Tibial nerve (tissue), 4 donors: ENCODE data around the gene JAZF1. TPM values are rescaled to one million over a fixed set of nuclear protein-coding genes. Genes with fewer than 3 reads are reported as not detected.

Source experiments
- DNase-seq, 2 donors: peaks; one replicate each; pipeline ENCODE4 v3.0.0-alpha.2; 2019; ENCODE audit warnings: low spot score in 2 of 2
- H3K27ac ChIP-seq, 4 donors: fragments of 200-600 bp; sonication (generic) in 3 of 4; one replicate each; pipeline ENCODE4 v1.5.1; 2017 to 2019; ENCODE audit warnings: mild to moderate bottlenecking in 1 of 4
- H3K27me3 ChIP-seq, 2 donors: fragments of 200-600 bp; sonication (generic) in 1 of 2; one replicate each; pipeline versions ENCODE4 v1.5.1 to v1.6.0; 2017 to 2019
- H3K36me3 ChIP-seq, 3 donors: fragments of 200-600 bp; sonication (generic); one replicate each; pipeline ENCODE4 v1.5.1; 2018 to 2019
- H3K4me1 ChIP-seq, 4 donors: fragments of 200-600 bp; sonication (generic) in 3 of 4; one replicate each; pipeline ENCODE4 v1.5.1; 2017 to 2019
- H3K4me3 ChIP-seq, 4 donors: fragments of 200-600 bp; sonication (generic) in 3 of 4; one replicate each; pipeline ENCODE4 v1.5.1; 2017 to 2019; ENCODE audit warnings: mild to moderate bottlenecking in 1 of 4, moderate library complexity in 1 of 4
- H3K9me3 ChIP-seq, 4 donors: fragments of 200-600 bp; sonication (generic) in 3 of 4; one replicate each; pipeline ENCODE4 v1.5.1; 2017 to 2019
- EP300 ChIP-seq, 2 donors: sonication (generic); formaldehyde crosslinking; IDR thresholded peaks; one replicate each; pipeline ENCODE4 v1.6.1; 2017; ENCODE audit warnings: antibody characterized with exemption in 2 of 2, mild to moderate bottlenecking in 1 of 2
- POLR2A ChIP-seq, 2 donors: fragments of 450-650 bp; IDR thresholded peaks; one replicate each; pipeline ENCODE4 v1.6.1; 2017; ENCODE audit warnings: antibody characterized with exemption in 2 of 2, mild to moderate bottlenecking in 2 of 2, moderate library complexity in 2 of 2
- WGBS, 2 donors: methylation state at CpG; one replicate each; pipeline ENCODE4 v1.1.5; 2018; 5-methylcytosine and 5-hydroxymethylcytosine counted together
- total RNA-seq, 4 donors: library from RNA; depleted of rRNA; stranded (reverse); fragments of >200 nt; gene quantifications; one replicate each; pipeline ENCODE4 v1.1.0, GENCODE V29; 2016
- TF ChIP-seq, protein P1 (sequence below), 5 experiments: fragments of 200-600 bp in 3 of 5; fragments of 450-650 bp in 2 of 5; sonication (generic) in 3 of 5; IDR thresholded peaks; one replicate each; pipeline ENCODE4 v1.5.1; 2016 to 2019; ENCODE audit warnings: antibody characterized with exemption in 5 of 5, mild to moderate bottlenecking in 3 of 5, moderate library complexity in 2 of 5

The JAZF1 gene
- total RNA-seq, 4 donors from 2014 or later = 6.9 to 17.5 (median 10.7) TPM

DNA sequence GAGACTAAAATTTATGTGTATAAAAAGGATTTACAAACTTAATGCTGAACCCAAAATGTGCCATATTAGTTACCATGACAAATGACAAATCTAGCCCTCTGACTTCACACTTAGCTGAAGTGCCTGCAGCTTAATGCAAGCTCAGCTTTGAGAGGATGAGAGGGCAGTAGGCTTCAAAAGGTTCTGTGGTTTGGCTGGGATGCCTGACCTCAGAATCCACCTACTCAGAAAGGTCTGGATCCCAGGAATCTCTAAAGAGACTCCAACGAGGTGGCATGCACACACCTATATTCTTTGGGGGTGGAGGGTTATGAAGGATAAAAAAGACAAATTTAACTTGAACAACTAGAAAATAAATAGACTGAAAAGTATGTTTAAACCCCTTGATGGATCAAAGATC lies 227.2 kb downstream of the JAZF1 start:
- WGBS, 2 donors = 57 to 59% methylated on average over 1 of the region's 1 CpG
- peaks cover 0 to 8% (median 0%) of the 10 kb centered on the region in 4 donors for H3K4me1 ChIP-seq
- H3K36me3 ChIP-seq = no peaks in the 10 kb centered on the region
- no peak overlapping the region for H3K4me3 ChIP-seq
- no peak for DNase-seq
- no peaks in the 10 kb centered on the region for H3K9me3 ChIP-seq
- no peak overlapping the region for H3K27ac ChIP-seq
- no peaks in the 10 kb centered on the region for H3K27me3 ChIP-seq
- TF ChIP-seq EP300 (IDR thresholded peaks at IDR 0.05) = no peak
- TF ChIP-seq, protein P1, sequence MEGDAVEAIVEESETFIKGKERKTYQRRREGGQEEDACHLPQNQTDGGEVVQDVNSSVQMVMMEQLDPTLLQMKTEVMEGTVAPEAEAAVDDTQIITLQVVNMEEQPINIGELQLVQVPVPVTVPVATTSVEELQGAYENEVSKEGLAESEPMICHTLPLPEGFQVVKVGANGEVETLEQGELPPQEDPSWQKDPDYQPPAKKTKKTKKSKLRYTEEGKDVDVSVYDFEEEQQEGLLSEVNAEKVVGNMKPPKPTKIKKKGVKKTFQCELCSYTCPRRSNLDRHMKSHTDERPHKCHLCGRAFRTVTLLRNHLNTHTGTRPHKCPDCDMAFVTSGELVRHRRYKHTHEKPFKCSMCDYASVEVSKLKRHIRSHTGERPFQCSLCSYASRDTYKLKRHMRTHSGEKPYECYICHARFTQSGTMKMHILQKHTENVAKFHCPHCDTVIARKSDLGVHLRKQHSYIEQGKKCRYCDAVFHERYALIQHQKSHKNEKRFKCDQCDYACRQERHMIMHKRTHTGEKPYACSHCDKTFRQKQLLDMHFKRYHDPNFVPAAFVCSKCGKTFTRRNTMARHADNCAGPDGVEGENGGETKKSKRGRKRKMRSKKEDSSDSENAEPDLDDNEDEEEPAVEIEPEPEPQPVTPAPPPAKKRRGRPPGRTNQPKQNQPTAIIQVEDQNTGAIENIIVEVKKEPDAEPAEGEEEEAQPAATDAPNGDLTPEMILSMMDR (IDR thresholded peaks at IDR 0.05) = no peak
- no peak for TF ChIP-seq POLR2A (IDR thresholded peaks at IDR 0.05)

DNA sequence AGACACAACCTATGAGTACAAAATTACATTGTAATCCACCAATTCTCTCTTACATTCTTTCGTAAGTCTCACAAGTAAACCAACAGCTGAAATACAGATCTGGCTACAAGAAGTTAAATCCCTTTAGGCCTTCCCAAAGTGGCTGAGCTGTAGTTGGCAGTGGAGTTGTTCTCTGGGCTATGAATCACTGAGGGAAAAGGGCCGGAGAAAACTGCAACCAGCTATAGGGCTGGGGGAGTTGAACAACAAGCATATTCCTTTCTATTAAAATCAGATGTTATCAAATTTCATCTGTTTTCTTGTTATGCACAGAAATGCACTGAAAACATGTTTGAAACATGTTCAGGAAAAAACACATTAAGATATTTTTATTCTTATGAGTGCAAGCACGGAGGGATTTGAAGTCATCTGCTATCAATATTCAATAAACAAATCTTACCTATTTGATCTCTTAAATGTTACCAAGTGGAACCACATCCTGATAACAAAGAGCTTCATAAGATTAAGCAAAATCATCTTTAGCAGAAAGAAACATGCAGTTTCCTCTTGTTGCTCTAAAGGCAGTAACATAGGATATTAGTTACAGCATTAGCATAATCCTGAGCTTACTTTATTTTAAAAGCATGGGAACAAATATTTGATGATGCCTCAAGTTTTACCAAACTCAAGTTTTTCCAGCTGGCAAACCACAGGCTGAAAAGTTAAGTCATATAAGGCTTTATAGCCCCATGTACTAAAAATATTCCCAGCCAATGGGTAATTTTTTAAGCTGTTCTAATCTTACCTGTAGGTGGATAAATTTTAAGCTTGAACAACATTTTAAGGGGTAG lies 227.9 kb downstream of the JAZF1 start:
- WGBS, 2 donors = 72 to 80% methylated on average over 3 of the region's 3 CpGs
- Histone ChIP-seq H3K27me3 (no peaks in the 10 kb centered on the region), H3K4me1 (peaks cover 0 to 12% (median 0%) of the 10 kb centered on the region in 4 donors), H3K36me3 (no peaks in the 10 kb centered on the region), H3K4me3 (no peak overlapping the region), H3K9me3 (no peaks in the 10 kb centered on the region), H3K27ac (peak overlapping the region in 1 of 4 donors; percentile 40)
- TF ChIP-seq EP300 (IDR thresholded peaks at IDR 0.05) (no peak), POLR2A (IDR thresholded peaks at IDR 0.05) (no peak)
- TF ChIP-seq, protein P1 (IDR thresholded peaks at IDR 0.05) = no peak
- DNase-seq = no peak

DNA sequence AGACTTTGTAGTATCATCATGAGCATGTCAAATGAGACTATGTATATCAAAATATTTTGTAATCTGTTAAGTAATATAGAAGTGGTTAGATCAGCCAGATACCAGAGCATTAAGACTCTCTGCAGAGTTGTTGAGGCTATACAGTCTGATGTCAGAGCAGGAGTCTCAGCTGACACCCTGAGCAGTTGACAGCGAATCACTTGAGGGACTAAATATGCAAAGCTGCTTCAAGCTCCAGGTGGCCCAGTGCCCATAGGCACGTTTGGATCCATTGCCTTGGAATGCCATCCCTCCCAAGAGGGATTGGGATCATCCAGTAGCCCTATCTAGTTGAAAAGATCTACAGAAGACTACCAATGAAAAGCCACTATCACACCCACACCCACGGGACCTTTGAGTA lies 230.5 kb downstream of the JAZF1 start:
- H3K4me3 ChIP-seq = no peak overlapping the region
- H3K36me3 ChIP-seq = no peaks in the 10 kb centered on the region
- H3K9me3 ChIP-seq = no peaks in the 10 kb centered on the region
- no peaks in the 10 kb centered on the region for H3K27me3 ChIP-seq
- no peak for TF ChIP-seq EP300 (IDR thresholded peaks at IDR 0.05)
- TF ChIP-seq, protein P1 (IDR thresholded peaks at IDR 0.05) = no peak
- TF ChIP-seq POLR2A (IDR thresholded peaks at IDR 0.05) = no peak
- no peak for DNase-seq
- H3K27ac ChIP-seq = no peak overlapping the region
- peaks cover 0 to 12% (median 0%) of the 10 kb centered on the region in 4 donors for H3K4me1 ChIP-seq
- 70 to 80% methylated on average over 3 of the region's 3 CpGs for WGBS, 2 donors

- Histone ChIP-seq H3K27ac (no peak overlapping the region), H3K4me1 (peaks cover 0 to 12% (median 0%) of the 10 kb centered on the region in 4 donors), H3K9me3 (no peaks in the 10 kb centered on the region), H3K36me3 (no peaks in the 10 kb centered on the region), H3K27me3 (no peaks in the 10 kb centered on the region), H3K4me3 (no peak overlapping the region)
- no peak for TF ChIP-seq EP300 (IDR thresholded peaks at IDR 0.05)
- TF ChIP-seq, protein P1 (IDR thresholded peaks at IDR 0.05) = no peak
- no peak for TF ChIP-seq POLR2A (IDR thresholded peaks at IDR 0.05)
- 85 to 93% methylated on average over 3 of the region's 3 CpGs for WGBS, 2 donors
- no peak for DNase-seq
Observed at GRCh38 chr7:27948861-27949260, 231.7 kb downstream of the JAZF1 start.

DNA sequence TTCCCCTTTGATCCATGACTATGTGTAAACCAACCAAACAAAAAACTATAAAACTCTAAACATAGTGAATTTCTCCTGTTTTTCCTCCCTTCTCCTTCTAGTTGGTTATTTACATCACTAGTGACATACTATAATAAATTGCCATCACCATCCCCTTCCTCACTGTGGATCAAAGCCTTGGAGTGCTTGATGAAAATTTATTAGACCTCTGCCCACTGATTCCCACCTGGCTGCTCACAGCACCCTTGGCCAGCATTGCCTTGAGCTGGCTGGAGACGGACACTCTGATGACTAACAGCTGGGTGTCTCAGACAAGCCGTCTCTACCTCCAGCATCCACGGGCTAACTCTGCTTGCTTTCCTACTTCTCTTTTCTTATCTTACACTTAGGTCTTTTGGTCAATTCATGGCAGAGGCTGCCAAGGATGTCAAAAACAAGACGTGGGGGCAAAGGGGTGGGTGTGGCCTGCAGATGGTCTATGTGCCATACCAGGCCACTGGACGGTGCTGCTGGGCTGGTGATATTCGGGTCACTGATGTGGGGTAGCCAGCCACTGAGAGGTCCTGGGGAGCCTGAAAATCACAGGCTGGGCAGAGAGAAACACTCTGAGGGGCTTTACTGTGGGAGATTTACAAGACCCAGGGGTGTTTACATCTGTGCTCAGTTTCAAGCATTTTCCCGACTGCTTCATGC lies 232.9 kb downstream of the JAZF1 start:
- Histone ChIP-seq H3K4me3 (no peak overlapping the region), H3K9me3 (no peaks in the 10 kb centered on the region), H3K27ac (no peak overlapping the region), H3K27me3 (no peaks in the 10 kb centered on the region), H3K4me1 (peaks cover 0 to 6% (median 0%) of the 10 kb centered on the region in 4 donors), H3K36me3 (no peaks in the 10 kb centered on the region)
- TF ChIP-seq, protein P1 (IDR thresholded peaks at IDR 0.05) = no peak
- TF ChIP-seq EP300 (IDR thresholded peaks at IDR 0.05) = no peak
- no peak for TF ChIP-seq POLR2A (IDR thresholded peaks at IDR 0.05)
- WGBS, 2 donors = 58 to 73% methylated on average over 7 of the region's 7 CpGs
- DNase-seq = no peak
